Measurements from ENCODE around the gene LRMDA. TPM values are rescaled to one million over a fixed set of nuclear protein-coding genes. Genes with fewer than 3 reads are reported as not detected.
A peak's percentile ranks its signal among the peaks of the same experiment; 100 is the strongest.

The LRMDA gene
- polyA plus RNA-seq, 2 of the 4 experiments (the other 2 are of a cell fraction), result 4.6 to 5.2 TPM

- ChIA-PET POLR2A (no interaction called here), CTCF (interaction anchor here (1.0 to 1.9 kb wide), 3 partner anchors 9 to 44 kb away, joined by 3 to 8 read pairs (median 4); no protein-coding TSS in a partner anchor)
- TF ChIP-seq KDM5A (IDR thresholded peaks at IDR 0.05) (no peak), CBX2 (IDR thresholded peaks at IDR 0.05; ENCODE audit: borderline replicate concordance, low read depth) (no peak), POLR2A (IDR thresholded peaks at IDR 0.05; ENCODE audit: low read length) (no peak), MAFK (IDR thresholded peaks at IDR 0.05; ENCODE audit: partially characterized antibody) (peak; percentile 67)
- no peak overlapping the region for H3K4me2 ChIP-seq
- peak overlapping the region in 1 of 2 experiments; percentile 27; a peak in 1 of 6 replicates for H3K27ac ChIP-seq
- no peak overlapping the region for H3K4me3 ChIP-seq
- peaks cover 11% of the 10 kb centered on the region; the same call in 1 of the 3 replicates for H3K4me1 ChIP-seq
- H3K9me3 ChIP-seq, result no peaks in the 10 kb centered on the region
- no peak for DNase-seq (ENCODE audit: low read depth in 1 of 2, low spot score in 1 of 2)
- no peak for FAIRE-seq
- ATAC-seq, result no peak
Measured at GRCh38 chr10:76080451-76080850, 649.0 kb downstream of the LRMDA start.

- Histone ChIP-seq H3K4me1 (peaks cover 11% of the 10 kb centered on the region; the same call in 1 of the 3 replicates), H3K4me2 (no peak overlapping the region), H3K9me3 (no peaks in the 10 kb centered on the region), H3K27ac (peak overlapping the region in 1 of 2 experiments; percentile 27; a peak in 1 of 6 replicates), H3K4me3 (no peak overlapping the region)
- ATAC-seq (no peak), FAIRE-seq (no peak), DNase-seq (ENCODE audit: low read depth in 1 of 2, low spot score in 1 of 2) (no peak)
- POLR2A ChIA-PET, result no interaction called here
- no peak for TF ChIP-seq MAFK (IDR thresholded peaks at IDR 0.05; ENCODE audit: partially characterized antibody)
- TF ChIP-seq SMC3 (IDR thresholded peaks at IDR 0.05), result no peak
- no peak for TF ChIP-seq REST (IDR thresholded peaks at IDR 0.05)
- TF ChIP-seq CBX8 (IDR thresholded peaks at IDR 0.05), result no peak
- TF ChIP-seq RCOR1 (IDR thresholded peaks at IDR 0.05; ENCODE audit: low read depth, low read length), result no peak
- no peak for TF ChIP-seq CTCF (IDR thresholded peaks at IDR 0.05)
- TF ChIP-seq NFE2L2 (conservative IDR thresholded peaks at IDR 0.05; ENCODE audit: low read length), result no peak
- no peak for TF ChIP-seq GATA3 (IDR thresholded peaks at IDR 0.05; ENCODE audit: borderline replicate concordance)
- no peak for TF ChIP-seq E2F6 (IDR thresholded peaks at IDR 0.05; ENCODE audit: borderline replicate concordance, low read depth)
- TF ChIP-seq NPAS2 (CRISPR knock-in tag; IDR thresholded peaks at IDR 0.05; ENCODE audit: borderline replicate concordance), result no peak
- TF ChIP-seq CEBPB (IDR thresholded peaks at IDR 0.05), result no peak
- TF ChIP-seq CBX2 (IDR thresholded peaks at IDR 0.05; ENCODE audit: borderline replicate concordance, low read depth), result no peak
- TF ChIP-seq FOSL2 (IDR thresholded peaks at IDR 0.05), result no peak
- no peak for TF ChIP-seq FOSL2 (CRISPR knock-in tag; IDR thresholded peaks at IDR 0.05)
- TF ChIP-seq TP53 (CRISPR knock-in tag; IDR thresholded peaks at IDR 0.05), result no peak
- TF ChIP-seq RAD21 (conservative IDR thresholded peaks at IDR 0.05 in 1 of 2, IDR thresholded peaks at IDR 0.05 in 1 of 2), result no peak
- CTCF ChIA-PET, result interaction anchor here (1.0 to 1.9 kb wide), 2 partner anchors 8 to 44 kb away, joined by 4 to 8 read pairs; no protein-coding TSS in a partner anchor
- 71% methylated on average over 3 of the region's 3 CpGs for WGBS (ENCODE audit: missing lambda C conversion rate)
Measured at GRCh38 chr10:76080991-76081390, 649.6 kb downstream of the LRMDA start.

GRCh38 chr10:76082232-76082631 is 650.8 kb downstream of the LRMDA start:
- H3K4me2 ChIP-seq, result no peak overlapping the region
- H3K9me3 ChIP-seq, result no peaks in the 10 kb centered on the region
- H3K4me3 ChIP-seq, result no peak overlapping the region
- ChIA-PET CTCF (interaction anchor here (0.6 to 1.4 kb wide), 2 partner anchors 46 to 550 kb away, joined by 3 to 4 read pairs; no protein-coding TSS in a partner anchor), POLR2A (no interaction called here)
- no peak overlapping the region for H3K27ac ChIP-seq
- WGBS (ENCODE audit: missing lambda C conversion rate), result 62% methylated on average over 3 of the region's 3 CpGs
- peaks cover 19% of the 10 kb centered on the region; the same call in 2 of the 3 replicates for H3K4me1 ChIP-seq
- TF ChIP-seq GATA3 (IDR thresholded peaks at IDR 0.05; ENCODE audit: borderline replicate concordance), result no peak
- DNase-seq (ENCODE audit: low read depth in 1 of 2, low spot score in 1 of 2) (no peak), ATAC-seq (no peak), FAIRE-seq (no peak)

Measured in A549 (cell line).